ENCODE results near the gene ARSK. TPM values are rescaled to one million over a fixed set of nuclear protein-coding genes. Genes with fewer than 3 reads are reported as not detected.

Gene ARSK
- total and polyA plus RNA-seq, 2 donors from 2014 or later, result 4.5 to 5.9 TPM

- H3K27me3 ChIP-seq (ENCODE audit: control insufficient read depth, insufficient read depth, low read length), result no peaks in the 10 kb centered on the region
- no peaks in the 10 kb centered on the region for H3K9me3 ChIP-seq (ENCODE audit: control insufficient read depth in 2 of 3, insufficient read depth in 1 of 3, low read length in 3 of 3)
- H3K9ac ChIP-seq (ENCODE audit: low read length in 3 of 3), result no peak overlapping the region
- no peak for DNase-seq
- H3K36me3 ChIP-seq (ENCODE audit: control insufficient read depth in 2 of 3, insufficient read depth in 3 of 3, low read length in 3 of 3), result peaks cover 2 to 22% (median 19%) of the 10 kb centered on the region in 3 donors
- H3K4me3 ChIP-seq (ENCODE audit: low read length in 3 of 3), result no peak overlapping the region
- H3K27ac ChIP-seq (ENCODE audit: low read depth in 2 of 2, low read length in 2 of 2), result no peak overlapping the region
- intact Hi-C loops (cut with DNase I), result no loop called here
- H3K4me1 ChIP-seq (ENCODE audit: control insufficient read depth in 2 of 3, insufficient read depth in 2 of 3, low read depth in 1 of 3, low read length in 3 of 3), result peaks cover 0 to 4% (median 2%) of the 10 kb centered on the region in 3 donors
- FAIRE-seq, result no peak
- no peak for TF ChIP-seq CTCF (IDR thresholded peaks at IDR 0.05; ENCODE audit: borderline replicate concordance, extremely low read depth, insufficient read depth)
Observed at GRCh38 chr5:95549030-95549429, 5.9 kb upstream of the ARSK start.

- Histone ChIP-seq H3K4me1 (ENCODE audit: control insufficient read depth in 2 of 3, insufficient read depth in 2 of 3, low read depth in 1 of 3, low read length in 3 of 3) (peaks cover 0 to 4% (median 3%) of the 10 kb centered on the region in 3 donors), H3K27ac (ENCODE audit: low read depth in 2 of 2, low read length in 2 of 2) (peak overlapping the region; percentile 63 to 88), H3K9ac (ENCODE audit: low read length in 3 of 3) (peak overlapping the region; percentile 3 to 84 (median 73)), H3K27me3 (ENCODE audit: control insufficient read depth, insufficient read depth, low read length) (no peaks in the 10 kb centered on the region), H3K36me3 (ENCODE audit: control insufficient read depth in 2 of 3, insufficient read depth in 3 of 3, low read length in 3 of 3) (no peaks in the 10 kb centered on the region), H3K4me3 (ENCODE audit: low read length in 3 of 3) (peak overlapping the region; percentile 83 to 96 (median 90)), H3K9me3 (ENCODE audit: control insufficient read depth in 2 of 3, insufficient read depth in 1 of 3, low read length in 3 of 3) (no peaks in the 10 kb centered on the region)
- DNase-seq, result no peak
- intact Hi-C loops (cut with DNase I), result no loop called here
- no peak for TF ChIP-seq CTCF (IDR thresholded peaks at IDR 0.05; ENCODE audit: borderline replicate concordance, extremely low read depth, insufficient read depth)
- no peak for FAIRE-seq
Observed at GRCh38 chr5:95554331-95554646, 612 bp upstream of the ARSK start.

GRCh38 chr5:95555553-95555952, 652 bp downstream of the ARSK start:
- no peaks in the 10 kb centered on the region for H3K27me3 ChIP-seq (ENCODE audit: control insufficient read depth, insufficient read depth, low read length)
- DNase-seq (peak in 1 of 5 donors; percentile 53), FAIRE-seq (no peak)
- H3K4me3 ChIP-seq (ENCODE audit: low read length in 3 of 3), result peak overlapping the region; percentile 83 to 96 (median 90)
- no peak for TF ChIP-seq CTCF (IDR thresholded peaks at IDR 0.05; ENCODE audit: borderline replicate concordance, extremely low read depth, insufficient read depth)
- peak overlapping the region; percentile 42 to 73 (median 68) for H3K9ac ChIP-seq (ENCODE audit: low read length in 3 of 3)
- intact Hi-C loops (cut with DNase I), result no loop called here
- no peaks in the 10 kb centered on the region for H3K36me3 ChIP-seq (ENCODE audit: control insufficient read depth in 2 of 3, insufficient read depth in 3 of 3, low read length in 3 of 3)
- H3K27ac ChIP-seq (ENCODE audit: low read depth in 2 of 2, low read length in 2 of 2), result peak overlapping the region; percentile 5 to 88
- H3K4me1 ChIP-seq (ENCODE audit: control insufficient read depth in 2 of 3, insufficient read depth in 2 of 3, low read depth in 1 of 3, low read length in 3 of 3), result peaks cover 0 to 4% (median 3%) of the 10 kb centered on the region in 3 donors
- H3K9me3 ChIP-seq (ENCODE audit: control insufficient read depth in 2 of 3, insufficient read depth in 1 of 3, low read length in 3 of 3), result no peaks in the 10 kb centered on the region

- no peaks in the 10 kb centered on the region for H3K9me3 ChIP-seq (ENCODE audit: control insufficient read depth in 2 of 3, insufficient read depth in 1 of 3, low read length in 3 of 3)
- no peak overlapping the region for H3K9ac ChIP-seq (ENCODE audit: low read length in 3 of 3)
- H3K27ac ChIP-seq (ENCODE audit: low read depth in 2 of 2, low read length in 2 of 2), result no peak overlapping the region
- no peak for DNase-seq
- TF ChIP-seq CTCF (IDR thresholded peaks at IDR 0.05; ENCODE audit: borderline replicate concordance, extremely low read depth, insufficient read depth), result no peak
- FAIRE-seq, result no peak
- H3K4me3 ChIP-seq (ENCODE audit: low read length in 3 of 3), result no peak overlapping the region
- peaks cover 0 to 4% (median 3%) of the 10 kb centered on the region in 3 donors for H3K4me1 ChIP-seq (ENCODE audit: control insufficient read depth in 2 of 3, insufficient read depth in 2 of 3, low read depth in 1 of 3, low read length in 3 of 3)
- intact Hi-C loops (cut with DNase I), result no loop called here
- no peaks in the 10 kb centered on the region for H3K36me3 ChIP-seq (ENCODE audit: control insufficient read depth in 2 of 3, insufficient read depth in 3 of 3, low read length in 3 of 3)
- H3K27me3 ChIP-seq (ENCODE audit: control insufficient read depth, insufficient read depth, low read length), result no peaks in the 10 kb centered on the region
Observed at GRCh38 chr5:95557841-95558240, 2.9 kb downstream of the ARSK start.

Measured in kidney (tissue), 14 donors.